GM12891 (cell line): ENCODE results near the gene PRSS16.

ENCODE experiments used
- POLR2A ChIP-seq: IDR thresholded peaks from 2 replicates; pipeline ENCODE4 v1.6.1; 2011; ENCODE audit warnings: low read depth, low read length, control low read depth
- TAF1 ChIP-seq: IDR thresholded peaks from 2 replicates; pipeline ENCODE4 v1.6.1; 2011; ENCODE audit warnings: low read depth, low read length, control low read depth

- TF ChIP-seq TAF1: no peak
- TF ChIP-seq POLR2A: no peak
Observed at GRCh38 chr6:27280540-27281000, 33.1 kb downstream of the PRSS16 start.
